Activated T-helper 1 cell treated with anti-CD3 and anti-CD28 coated beads, Interleukin-12 subunit alpha, Interleukin-12 subunit beta, Interleukin-2, Interleukin-4 antibody, amounts not matched to agents 30 ng/mL and 10 ng/mL and 1 ng/mL, durations not matched to agents 14 hours and 24 hours and 36 hours (primary cell): Measurements from ENCODE around the gene ME3. TPM values are rescaled to one million over a fixed set of nuclear protein-coding genes. Genes with fewer than 3 reads are reported as not detected.

Experiments
- DNase-seq: peaks from one replicate; pipeline ENCODE4 v3.0.0; 2021; ENCODE audit warnings: low spot score
- H3K27ac Mint-ChIP-seq: one replicate; pipeline ENCODE4 v1.8.0; 2021; ENCODE audit warnings: mild to moderate bottlenecking, mixed read lengths
- H3K27me3 Mint-ChIP-seq: one replicate; pipeline ENCODE4 v1.8.0; 2022; ENCODE audit warnings: mild to moderate bottlenecking, moderate library complexity, mixed read lengths; ENCODE audit not compliant: insufficient read depth
- H3K36me3 Mint-ChIP-seq: one replicate; pipeline ENCODE4 v1.8.0; 2021; ENCODE audit warnings: low read depth, mixed read lengths
- H3K4me1 Mint-ChIP-seq: one replicate; pipeline ENCODE4 v1.8.0; 2021; ENCODE audit warnings: low read depth, mixed read lengths
- H3K4me3 Mint-ChIP-seq: one replicate; pipeline ENCODE4 v1.8.0; 2021; ENCODE audit warnings: mild to moderate bottlenecking, moderate library complexity, mixed read lengths
- H3K9me3 Mint-ChIP-seq: one replicate; pipeline ENCODE4 v1.8.0; 2021; ENCODE audit warnings: mixed read lengths
- intact Hi-C: fragments of 100-400 bp; cut with micrococcal nuclease; formaldehyde crosslinking; loops from one replicate; pipeline ENCODE4 v1.15.1; 2024
- total RNA-seq: library from RNA; stranded (reverse); gene quantifications from 2 replicates; pipeline ENCODE4 v1.2.3, GENCODE V29; 2022

ME3 gene
- total RNA-seq, 1 donor from 2014 or later = 12.8 TPM

DNA sequence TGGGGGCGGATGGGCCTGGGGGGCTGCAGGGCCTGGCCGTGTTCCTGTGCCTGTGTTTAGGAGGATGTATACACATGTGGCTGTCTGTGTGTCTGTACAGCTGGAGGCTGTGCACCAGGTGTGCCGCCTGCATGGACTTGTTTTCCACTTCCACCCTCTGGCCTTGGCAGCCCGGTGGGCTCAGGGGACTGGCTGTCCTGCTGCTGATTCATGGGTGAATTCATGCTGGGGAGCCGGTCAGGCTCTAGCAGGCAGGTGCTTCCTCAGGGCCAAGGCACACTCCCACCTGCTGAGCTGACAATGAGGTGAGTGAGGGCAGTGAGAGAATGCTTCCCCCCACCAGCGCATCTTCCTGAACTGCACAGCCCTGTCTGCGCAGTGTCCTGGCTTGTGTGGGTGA, 209.3 kb downstream of the ME3 start:
- H3K9me3 Mint-ChIP-seq = peaks cover 3% of the 10 kb centered on the region
- no peak overlapping the region for H3K4me3 Mint-ChIP-seq
- DNase-seq = no peak
- no peak overlapping the region for H3K27ac Mint-ChIP-seq
- no peaks in the 10 kb centered on the region for H3K27me3 Mint-ChIP-seq
- intact Hi-C loops = no loop called here
- peaks cover 5% of the 10 kb centered on the region for H3K36me3 Mint-ChIP-seq
- H3K4me1 Mint-ChIP-seq = peaks cover 51% of the 10 kb centered on the region

DNA sequence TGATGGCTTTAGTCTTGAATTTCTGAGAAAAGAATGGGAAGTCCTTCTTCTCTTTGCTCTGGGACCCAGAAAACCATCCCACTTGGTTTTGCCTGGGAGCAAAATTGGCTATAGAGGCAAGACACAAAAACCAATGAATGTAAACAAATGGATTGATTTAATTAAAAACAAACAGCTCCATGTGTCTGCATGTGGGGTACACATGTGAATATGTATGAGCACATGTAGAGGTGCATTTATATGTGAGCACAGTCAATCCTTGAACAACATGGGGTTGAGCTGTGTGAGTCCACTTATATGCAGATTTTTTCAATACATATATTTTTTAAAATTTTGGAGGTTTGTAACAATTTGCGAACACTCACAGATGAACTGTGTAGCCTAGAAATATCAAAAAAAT, 210.5 kb downstream of the ME3 start:
- Mint-ChIP-seq H3K36me3 (peaks cover 5% of the 10 kb centered on the region), H3K4me3 (no peak overlapping the region), H3K27ac (no peak overlapping the region), H3K4me1 (peaks cover 60% of the 10 kb centered on the region), H3K9me3 (peaks cover 3% of the 10 kb centered on the region), H3K27me3 (no peaks in the 10 kb centered on the region)
- DNase-seq = no peak
- intact Hi-C loops = loop anchor here (2.0 kb wide), 2 partner anchors 17 to 345 kb away; no protein-coding TSS in a partner anchor

GRCh38 chr11:86460461-86461385, 211.7 kb downstream of the ME3 start:
- Mint-ChIP-seq H3K36me3 (peaks cover 5% of the 10 kb centered on the region), H3K9me3 (peaks cover 3% of the 10 kb centered on the region), H3K4me1 (peaks cover 72% of the 10 kb centered on the region), H3K4me3 (no peak overlapping the region), H3K27ac (peak overlapping the region; percentile 32), H3K27me3 (no peaks in the 10 kb centered on the region)
- no peak for DNase-seq
- intact Hi-C loops = loop anchor here (1.0 to 2.0 kb wide), 5 partner anchors 18 to 346 kb away; no protein-coding TSS in a partner anchor

GRCh38 chr11:86459682-86460460, 212.5 kb downstream of the ME3 start:
- Mint-ChIP-seq H3K9me3 (peaks cover 2% of the 10 kb centered on the region), H3K36me3 (peaks cover 4% of the 10 kb centered on the region), H3K4me3 (no peak overlapping the region), H3K27ac (peak overlapping the region; percentile 32), H3K27me3 (no peaks in the 10 kb centered on the region), H3K4me1 (peaks cover 79% of the 10 kb centered on the region)
- intact Hi-C loops = loop anchor here (1.0 to 5.0 kb wide), 7 partner anchors 19 to 407 kb away; no protein-coding TSS in a partner anchor
- DNase-seq = no peak

- Mint-ChIP-seq H3K36me3 (peaks cover 4% of the 10 kb centered on the region), H3K27me3 (no peaks in the 10 kb centered on the region), H3K4me3 (no peak overlapping the region), H3K27ac (peak overlapping the region; percentile 19), H3K4me1 (peaks cover 79% of the 10 kb centered on the region), H3K9me3 (no peaks in the 10 kb centered on the region)
- intact Hi-C loops = loop anchor here (5.0 kb wide), 2 partner anchors 228 to 408 kb away; no protein-coding TSS in a partner anchor
- DNase-seq = no peak
These were observed 213.4 kb downstream of the ME3 start for GRCh38 chr11:86459002-86459385.

DNA sequence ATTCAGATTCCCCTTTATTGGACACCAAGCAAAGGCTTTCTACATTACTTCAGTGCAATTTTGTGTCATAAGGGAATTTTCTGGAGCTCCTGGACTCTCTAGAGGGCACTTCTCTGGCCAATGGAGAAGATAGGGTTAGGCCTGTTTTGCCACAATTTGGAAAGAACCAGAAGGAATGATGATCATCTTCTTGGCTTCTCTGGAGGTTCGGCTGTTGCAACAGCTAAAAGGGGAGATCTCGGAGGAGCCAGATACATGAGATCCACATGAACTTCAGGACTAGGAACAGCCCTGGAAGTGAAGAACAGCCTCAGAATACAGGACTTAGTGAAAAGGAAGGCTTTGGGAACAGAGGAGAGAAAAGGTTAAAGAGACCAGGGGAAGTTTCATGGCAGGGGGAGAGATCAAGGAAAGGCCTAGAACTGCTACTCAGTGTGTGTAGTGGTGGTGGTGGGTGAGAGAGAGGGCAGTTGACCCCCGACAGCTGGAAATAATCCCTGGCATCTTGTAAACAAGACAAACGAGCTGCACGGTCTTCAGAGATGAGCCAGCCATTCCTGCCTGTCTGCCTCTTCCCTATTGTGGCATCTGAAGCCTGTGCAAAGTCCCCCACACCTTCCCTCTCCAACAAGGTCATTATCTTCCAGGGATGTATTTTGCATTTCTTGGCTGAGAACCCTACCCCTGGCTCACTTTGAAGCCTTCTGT, 214.0 kb downstream of the ME3 start:
- Mint-ChIP-seq H3K4me1 (peaks cover 79% of the 10 kb centered on the region), H3K4me3 (no peak overlapping the region), H3K36me3 (peaks cover 4% of the 10 kb centered on the region), H3K27ac (peak overlapping the region; percentile 49), H3K27me3 (no peaks in the 10 kb centered on the region), H3K9me3 (no peaks in the 10 kb centered on the region)
- intact Hi-C loops = loop anchor here (5.0 kb wide), 2 partner anchors 229 to 409 kb away; no protein-coding TSS in a partner anchor
- DNase-seq = no peak

DNA sequence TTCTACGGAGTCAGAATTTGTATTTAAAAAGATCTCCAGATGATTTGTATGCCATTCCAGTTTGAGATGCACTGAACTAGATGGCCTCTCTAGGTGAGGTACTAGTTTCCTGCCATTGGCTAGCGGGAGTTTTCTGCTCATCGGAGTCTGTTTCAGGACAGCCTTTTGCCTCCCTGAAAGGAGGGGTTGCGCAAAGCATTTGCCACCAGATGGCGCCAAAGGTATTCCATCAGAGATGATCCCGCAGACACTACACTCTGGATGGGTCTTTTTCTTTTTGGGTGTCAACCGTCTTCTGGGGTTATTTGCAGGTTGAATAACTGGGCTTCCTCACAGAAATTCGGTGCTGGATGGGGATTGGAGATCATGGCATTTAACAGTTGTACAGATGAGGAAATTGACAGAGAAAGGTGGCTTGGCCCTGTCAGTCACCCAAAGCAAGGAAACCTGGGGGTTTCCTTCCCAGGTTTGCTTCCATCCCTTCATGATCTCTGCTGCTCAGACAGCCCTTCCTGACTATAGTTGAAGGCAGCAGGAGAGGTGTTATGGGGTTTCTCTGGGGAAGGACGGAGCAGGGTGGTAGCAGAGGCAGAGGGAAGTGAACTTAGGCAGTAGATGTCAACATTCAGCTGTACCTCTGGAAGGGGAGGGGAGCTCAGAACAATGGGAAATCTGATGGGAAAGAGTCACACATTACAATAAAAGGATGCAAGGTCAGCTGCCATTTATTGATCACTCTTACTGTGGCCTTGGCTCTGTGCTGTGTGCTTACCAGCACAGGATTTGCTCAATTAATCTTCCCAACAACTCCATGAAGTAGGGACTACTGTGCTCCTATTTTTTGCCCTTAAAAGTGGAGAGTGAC, 216.1 kb downstream of the ME3 start:
- intact Hi-C loops = loop anchor here (1.0 to 5.0 kb wide), 7 partner anchors 68 to 602 kb away; partner anchors contain the start of gene CCDC83
- no peaks in the 10 kb centered on the region for H3K27me3 Mint-ChIP-seq
- H3K9me3 Mint-ChIP-seq = no peaks in the 10 kb centered on the region
- peaks cover 75% of the 10 kb centered on the region for H3K4me1 Mint-ChIP-seq
- peak overlapping the region; percentile 40 for H3K27ac Mint-ChIP-seq
- no peak overlapping the region for H3K4me3 Mint-ChIP-seq
- H3K36me3 Mint-ChIP-seq = peaks cover 4% of the 10 kb centered on the region
- peak; percentile 71 for DNase-seq

GRCh38 chr11:86453290-86454030, 219.0 kb downstream of the ME3 start:
- intact Hi-C loops = no loop called here
- H3K4me1 Mint-ChIP-seq = peaks cover 47% of the 10 kb centered on the region
- no peak for DNase-seq
- no peaks in the 10 kb centered on the region for H3K27me3 Mint-ChIP-seq
- peaks cover 7% of the 10 kb centered on the region for H3K36me3 Mint-ChIP-seq
- H3K27ac Mint-ChIP-seq = no peak overlapping the region
- no peak overlapping the region for H3K4me3 Mint-ChIP-seq
- peaks cover 6% of the 10 kb centered on the region for H3K9me3 Mint-ChIP-seq

- H3K27me3 Mint-ChIP-seq = no peaks in the 10 kb centered on the region
- H3K4me1 Mint-ChIP-seq = peaks cover 38% of the 10 kb centered on the region
- no peak overlapping the region for H3K4me3 Mint-ChIP-seq
- no peak for DNase-seq
- peaks cover 10% of the 10 kb centered on the region for H3K36me3 Mint-ChIP-seq
- no peak overlapping the region for H3K27ac Mint-ChIP-seq
- H3K9me3 Mint-ChIP-seq = peaks cover 10% of the 10 kb centered on the region
- intact Hi-C loops = loop anchor here (2.0 to 10.0 kb wide), 6 partner anchors 61 to 695 kb away; no protein-coding TSS in a partner anchor
These were observed 222.3 kb downstream of the ME3 start for GRCh38 chr11:86449993-86450629.

GRCh38 chr11:86447763-86448480, 224.5 kb downstream of the ME3 start:
- peaks cover 43% of the 10 kb centered on the region for H3K4me1 Mint-ChIP-seq
- peaks cover 14% of the 10 kb centered on the region for H3K9me3 Mint-ChIP-seq
- H3K27ac Mint-ChIP-seq = no peak overlapping the region

More at GRCh38 chr11:86447763-86448480, 224.5 kb downstream of the ME3 start:
- Mint-ChIP-seq H3K4me3 (peak overlapping the region; percentile 48), H3K27me3 (no peaks in the 10 kb centered on the region), H3K36me3 (peaks cover 20% of the 10 kb centered on the region)
- peak; percentile 31 for DNase-seq
- intact Hi-C loops = loop anchor here (1.0 to 10.0 kb wide), 7 partner anchors 63 to 693 kb away; no protein-coding TSS in a partner anchor
